ENCODE data around the gene TFAM.
"Not testable (repeated sequence)": the region's sequence is repeated elsewhere in the genome, so short reads cannot be mapped to it uniquely, and the experiment has no call there.

The TFAM gene

DNA sequence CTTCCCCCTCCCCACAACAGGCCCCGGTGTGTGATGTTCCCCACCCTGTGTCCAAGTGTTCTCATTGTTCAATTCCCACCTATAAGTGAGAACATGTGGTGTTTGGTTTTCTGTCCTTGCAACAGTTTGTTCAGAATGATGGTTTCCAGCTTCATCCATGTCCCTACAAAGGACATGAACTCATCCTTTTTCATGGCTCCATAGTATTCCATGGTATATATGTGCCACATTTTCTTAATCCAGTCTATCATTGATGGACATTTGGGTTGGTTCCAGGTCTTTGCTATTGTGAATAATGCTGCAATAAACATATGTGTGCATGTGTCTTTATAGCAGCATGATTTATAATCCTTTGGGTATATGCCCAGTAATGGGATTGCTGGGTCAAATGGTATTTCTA is 43.2 kb downstream of the TFAM start:
- not testable (repeated sequence) for H3K27me3 ChIP-seq (ENCODE audit: control insufficient read depth in 1 of 2, insufficient read depth in 2 of 2, low read length in 2 of 2); H3K9me3 ChIP-seq (ENCODE audit: control insufficient read depth in 1 of 2, low read length in 2 of 2); H3K36me3 ChIP-seq (ENCODE audit: control insufficient read depth in 1 of 2, insufficient read depth in 2 of 2, low read length in 2 of 2); H3K4me3 ChIP-seq (ENCODE audit: low read depth in 1 of 2, low read length in 2 of 2); H3K4me1 ChIP-seq (ENCODE audit: control insufficient read depth in 1 of 2, insufficient read depth in 2 of 2, low read length in 2 of 2); H3K9ac ChIP-seq (ENCODE audit: low read depth in 1 of 2, low read length in 2 of 2); H3K27ac ChIP-seq (ENCODE audit: low read depth, low read length)

DNA sequence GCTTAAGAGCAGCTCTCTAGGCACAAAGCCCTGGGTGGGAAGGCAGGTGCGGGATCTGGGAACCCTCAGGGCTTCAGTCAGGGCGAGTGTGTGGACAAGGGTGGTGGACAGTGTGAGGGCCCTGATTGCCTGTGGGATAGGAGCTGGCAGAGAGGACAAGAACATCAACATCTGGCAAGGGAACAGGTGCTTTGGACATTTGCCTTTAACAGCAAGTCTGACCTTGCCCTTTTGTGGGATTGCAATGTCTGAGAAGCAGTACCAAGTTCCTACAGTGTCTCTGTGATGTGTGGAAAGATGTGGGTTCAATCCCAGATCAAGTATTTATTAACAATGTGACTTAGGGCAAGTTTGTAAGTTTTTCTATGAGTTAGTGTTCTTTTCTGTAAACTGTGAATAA is 46.7 kb downstream of the TFAM start:
- Histone ChIP-seq H3K36me3 (ENCODE audit: control insufficient read depth in 1 of 2, insufficient read depth in 2 of 2, low read length in 2 of 2) (no peaks in the 10 kb centered on the region), H3K27ac (ENCODE audit: low read depth, low read length) (no peak overlapping the region), H3K27me3 (ENCODE audit: control insufficient read depth in 1 of 2, insufficient read depth in 2 of 2, low read length in 2 of 2) (no peaks in the 10 kb centered on the region), H3K9me3 (ENCODE audit: control insufficient read depth in 1 of 2, low read length in 2 of 2) (no peaks in the 10 kb centered on the region), H3K9ac (ENCODE audit: low read depth in 1 of 2, low read length in 2 of 2) (no peak overlapping the region), H3K4me1 (ENCODE audit: control insufficient read depth in 1 of 2, insufficient read depth in 2 of 2, low read length in 2 of 2) (no peaks in the 10 kb centered on the region), H3K4me3 (ENCODE audit: low read depth in 1 of 2, low read length in 2 of 2) (no peak overlapping the region)

DNA sequence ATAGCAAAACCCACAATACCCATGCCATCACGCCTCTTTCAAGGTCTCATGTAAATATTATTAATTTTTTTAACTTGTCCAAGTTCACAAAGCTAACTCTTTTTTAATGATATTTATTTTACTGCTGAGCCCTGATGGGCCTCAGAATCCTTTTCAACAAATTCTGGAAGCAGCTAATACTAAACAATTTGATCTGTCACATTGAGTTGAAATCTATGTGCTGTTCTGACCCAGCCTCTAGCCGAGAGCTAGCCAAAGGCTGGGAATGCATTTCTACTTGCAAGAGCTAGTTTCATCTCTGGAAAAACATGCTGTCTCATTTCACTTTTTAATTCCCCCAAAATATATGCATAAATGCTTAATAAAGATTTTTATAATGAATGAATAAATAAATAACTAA is 47.9 kb downstream of the TFAM start:
- H3K36me3 ChIP-seq (ENCODE audit: control insufficient read depth in 1 of 2, insufficient read depth in 2 of 2, low read length in 2 of 2): no peaks in the 10 kb centered on the region
- no peaks in the 10 kb centered on the region for H3K9me3 ChIP-seq (ENCODE audit: control insufficient read depth in 1 of 2, low read length in 2 of 2)
- no peak overlapping the region for H3K4me3 ChIP-seq (ENCODE audit: low read depth in 1 of 2, low read length in 2 of 2)
- no peak overlapping the region for H3K9ac ChIP-seq (ENCODE audit: low read depth in 1 of 2, low read length in 2 of 2)
- H3K4me1 ChIP-seq (ENCODE audit: control insufficient read depth in 1 of 2, insufficient read depth in 2 of 2, low read length in 2 of 2): no peaks in the 10 kb centered on the region
- no peak overlapping the region for H3K27ac ChIP-seq (ENCODE audit: low read depth, low read length)
- H3K27me3 ChIP-seq (ENCODE audit: control insufficient read depth in 1 of 2, insufficient read depth in 2 of 2, low read length in 2 of 2): no peaks in the 10 kb centered on the region

DNA sequence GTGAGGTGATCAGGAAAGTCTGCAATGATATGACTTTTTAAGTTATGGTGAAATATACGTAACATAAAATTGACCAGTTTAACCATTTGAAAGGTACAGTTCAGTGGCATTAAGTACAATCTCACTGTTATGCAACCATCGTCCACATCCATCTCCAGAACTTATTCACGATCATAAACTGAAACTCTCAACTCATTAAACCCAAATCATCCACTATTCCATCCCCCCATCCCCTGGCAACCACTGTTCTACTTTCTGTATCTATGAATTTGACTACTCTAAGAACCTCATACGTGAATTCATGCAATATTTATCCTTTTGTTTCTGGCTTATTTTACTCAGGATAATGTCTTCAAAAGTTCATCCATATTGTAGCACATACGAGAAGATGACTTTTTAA is 48.4 kb downstream of the TFAM start:
- Histone ChIP-seq H3K4me3 (ENCODE audit: low read depth in 1 of 2, low read length in 2 of 2) (no peak overlapping the region), H3K9ac (ENCODE audit: low read depth in 1 of 2, low read length in 2 of 2) (no peak overlapping the region), H3K4me1 (ENCODE audit: control insufficient read depth in 1 of 2, insufficient read depth in 2 of 2, low read length in 2 of 2) (no peaks in the 10 kb centered on the region), H3K36me3 (ENCODE audit: control insufficient read depth in 1 of 2, insufficient read depth in 2 of 2, low read length in 2 of 2) (no peaks in the 10 kb centered on the region), H3K27me3 (ENCODE audit: control insufficient read depth in 1 of 2, insufficient read depth in 2 of 2, low read length in 2 of 2) (no peaks in the 10 kb centered on the region), H3K9me3 (ENCODE audit: control insufficient read depth in 1 of 2, low read length in 2 of 2) (no peaks in the 10 kb centered on the region), H3K27ac (ENCODE audit: low read depth, low read length) (no peak overlapping the region)

DNA sequence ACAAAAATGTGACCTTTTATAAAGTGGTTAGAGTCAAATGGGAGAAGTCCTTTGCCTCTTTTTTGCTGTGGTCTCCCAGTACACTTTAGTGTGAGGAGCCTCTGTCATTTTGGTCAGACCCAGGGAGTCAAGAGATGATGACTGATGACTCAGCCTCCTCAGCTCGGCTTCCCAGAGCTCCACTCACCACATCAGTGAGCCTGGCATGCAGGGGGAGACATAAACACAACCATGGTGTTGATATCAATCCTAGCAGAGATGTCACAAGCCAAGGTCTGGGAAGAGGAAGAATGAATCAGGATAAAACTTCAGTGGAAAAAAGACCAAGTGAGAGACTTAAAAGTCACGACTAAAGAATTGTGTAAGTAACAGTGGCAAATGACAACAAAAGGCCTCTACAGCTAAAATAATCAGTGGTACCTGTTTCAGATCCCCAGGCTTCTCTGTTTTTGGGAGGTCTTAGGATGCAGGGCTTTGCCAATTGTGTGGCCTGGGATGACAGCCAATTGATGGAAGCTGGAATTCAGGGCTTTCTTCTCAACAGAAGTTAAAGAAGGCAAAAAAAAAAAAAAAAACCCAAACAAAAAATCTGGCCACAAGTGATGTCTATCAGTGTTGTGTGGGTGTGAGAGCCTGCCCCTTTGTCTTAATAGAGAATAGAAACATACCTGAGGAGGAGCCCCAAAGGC is 50.2 kb downstream of the TFAM start:
- Histone ChIP-seq H3K4me1 (ENCODE audit: control insufficient read depth in 1 of 2, insufficient read depth in 2 of 2, low read length in 2 of 2) (no peaks in the 10 kb centered on the region), H3K36me3 (ENCODE audit: control insufficient read depth in 1 of 2, insufficient read depth in 2 of 2, low read length in 2 of 2) (no peaks in the 10 kb centered on the region), H3K27ac (ENCODE audit: low read depth, low read length) (no peak overlapping the region)

DNA sequence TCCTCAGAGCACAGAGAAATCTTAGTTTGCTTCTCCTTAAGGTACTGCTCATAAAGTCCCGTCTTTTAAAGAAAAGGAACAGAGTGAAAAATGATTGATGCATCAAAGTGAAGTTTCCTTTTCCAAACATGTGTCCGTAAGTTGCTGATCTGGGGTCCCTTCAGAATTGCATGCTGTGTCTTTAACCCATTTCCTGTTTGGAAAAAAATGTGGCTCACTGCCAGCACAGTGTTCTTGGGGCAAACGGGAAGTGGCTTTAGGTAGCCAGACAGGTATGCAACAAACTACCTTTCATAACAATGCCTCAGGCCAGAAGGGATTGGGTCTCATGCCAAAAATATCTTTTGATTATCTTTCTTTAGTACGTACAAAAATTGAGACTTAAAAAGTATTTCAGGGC is 50.9 kb downstream of the TFAM start:
- no peak overlapping the region for H3K27ac ChIP-seq (ENCODE audit: low read depth, low read length)
- H3K9ac ChIP-seq (ENCODE audit: low read depth in 1 of 2, low read length in 2 of 2): no peak overlapping the region
- H3K4me1 ChIP-seq (ENCODE audit: control insufficient read depth in 1 of 2, insufficient read depth in 2 of 2, low read length in 2 of 2): no peaks in the 10 kb centered on the region
- no peak overlapping the region for H3K4me3 ChIP-seq (ENCODE audit: low read depth in 1 of 2, low read length in 2 of 2)
- no peaks in the 10 kb centered on the region for H3K9me3 ChIP-seq (ENCODE audit: control insufficient read depth in 1 of 2, low read length in 2 of 2)
- H3K27me3 ChIP-seq (ENCODE audit: control insufficient read depth in 1 of 2, insufficient read depth in 2 of 2, low read length in 2 of 2): no peaks in the 10 kb centered on the region
- no peaks in the 10 kb centered on the region for H3K36me3 ChIP-seq (ENCODE audit: control insufficient read depth in 1 of 2, insufficient read depth in 2 of 2, low read length in 2 of 2)

More for the DNA sequence above, 50.2 kb downstream of the TFAM start:
- no peak overlapping the region for H3K9ac ChIP-seq (ENCODE audit: low read depth in 1 of 2, low read length in 2 of 2)
- H3K27me3 ChIP-seq (ENCODE audit: control insufficient read depth in 1 of 2, insufficient read depth in 2 of 2, low read length in 2 of 2): no peaks in the 10 kb centered on the region
- no peak overlapping the region for H3K4me3 ChIP-seq (ENCODE audit: low read depth in 1 of 2, low read length in 2 of 2)
- H3K9me3 ChIP-seq (ENCODE audit: control insufficient read depth in 1 of 2, low read length in 2 of 2): no peaks in the 10 kb centered on the region

DNA sequence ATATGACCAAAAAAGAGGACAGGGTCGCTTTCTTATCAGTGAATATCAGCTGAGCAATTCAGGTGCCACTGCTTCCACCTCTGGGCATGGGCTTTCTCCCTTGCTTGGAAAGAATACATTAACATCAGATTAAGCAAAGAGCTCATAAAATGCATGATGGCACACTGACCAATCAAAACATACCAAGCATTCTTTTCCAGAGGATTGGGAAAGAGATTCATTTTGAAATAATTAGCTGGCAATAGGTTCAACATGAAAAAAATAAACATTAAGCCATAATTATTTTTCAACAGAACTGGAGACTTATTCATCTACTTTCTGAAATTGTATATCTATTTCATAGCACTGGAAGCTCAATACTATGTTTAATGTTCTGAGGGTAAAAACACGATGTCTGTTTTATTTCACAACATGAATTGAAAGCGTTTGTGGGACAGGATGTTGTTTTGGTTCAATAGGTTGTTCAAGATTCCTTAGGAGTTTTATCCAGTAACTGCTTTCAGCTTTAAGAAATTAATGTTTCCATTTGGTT is 53.2 kb downstream of the TFAM start:
- no peak overlapping the region for H3K9ac ChIP-seq (ENCODE audit: low read depth in 1 of 2, low read length in 2 of 2)
- no peaks in the 10 kb centered on the region for H3K36me3 ChIP-seq (ENCODE audit: control insufficient read depth in 1 of 2, insufficient read depth in 2 of 2, low read length in 2 of 2)
- H3K27me3 ChIP-seq (ENCODE audit: control insufficient read depth in 1 of 2, insufficient read depth in 2 of 2, low read length in 2 of 2): no peaks in the 10 kb centered on the region
- no peak overlapping the region for H3K27ac ChIP-seq (ENCODE audit: low read depth, low read length)
- no peaks in the 10 kb centered on the region for H3K9me3 ChIP-seq (ENCODE audit: control insufficient read depth in 1 of 2, low read length in 2 of 2)
- no peaks in the 10 kb centered on the region for H3K4me1 ChIP-seq (ENCODE audit: control insufficient read depth in 1 of 2, insufficient read depth in 2 of 2, low read length in 2 of 2)
- no peak overlapping the region for H3K4me3 ChIP-seq (ENCODE audit: low read depth in 1 of 2, low read length in 2 of 2)

DNA sequence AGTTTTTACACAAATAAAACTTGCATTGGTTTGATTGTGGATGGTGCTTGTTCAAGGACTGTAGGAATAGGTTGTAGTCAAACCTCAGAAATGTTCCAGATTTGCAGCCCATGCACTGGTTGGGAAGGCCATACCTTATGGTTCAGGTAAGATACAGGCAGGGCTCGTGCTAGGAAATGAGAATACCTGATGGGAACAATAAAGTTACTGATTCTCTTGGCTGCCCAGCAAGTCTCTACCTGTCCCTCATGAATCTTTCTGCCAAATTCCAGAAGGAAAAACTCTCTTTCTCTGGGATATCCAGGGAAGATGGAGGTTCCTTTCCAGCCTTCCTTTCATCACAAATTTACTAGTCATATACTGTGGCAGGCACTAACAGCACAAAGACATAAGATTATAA is 53.8 kb downstream of the TFAM start:
- no peak overlapping the region for H3K9ac ChIP-seq (ENCODE audit: low read depth in 1 of 2, low read length in 2 of 2)
- H3K27me3 ChIP-seq (ENCODE audit: control insufficient read depth in 1 of 2, insufficient read depth in 2 of 2, low read length in 2 of 2): no peaks in the 10 kb centered on the region
- H3K4me3 ChIP-seq (ENCODE audit: low read depth in 1 of 2, low read length in 2 of 2): no peak overlapping the region
- H3K36me3 ChIP-seq (ENCODE audit: control insufficient read depth in 1 of 2, insufficient read depth in 2 of 2, low read length in 2 of 2): no peaks in the 10 kb centered on the region
- H3K4me1 ChIP-seq (ENCODE audit: control insufficient read depth in 1 of 2, insufficient read depth in 2 of 2, low read length in 2 of 2): no peaks in the 10 kb centered on the region
- no peak overlapping the region for H3K27ac ChIP-seq (ENCODE audit: low read depth, low read length)
- no peaks in the 10 kb centered on the region for H3K9me3 ChIP-seq (ENCODE audit: control insufficient read depth in 1 of 2, low read length in 2 of 2)

DNA sequence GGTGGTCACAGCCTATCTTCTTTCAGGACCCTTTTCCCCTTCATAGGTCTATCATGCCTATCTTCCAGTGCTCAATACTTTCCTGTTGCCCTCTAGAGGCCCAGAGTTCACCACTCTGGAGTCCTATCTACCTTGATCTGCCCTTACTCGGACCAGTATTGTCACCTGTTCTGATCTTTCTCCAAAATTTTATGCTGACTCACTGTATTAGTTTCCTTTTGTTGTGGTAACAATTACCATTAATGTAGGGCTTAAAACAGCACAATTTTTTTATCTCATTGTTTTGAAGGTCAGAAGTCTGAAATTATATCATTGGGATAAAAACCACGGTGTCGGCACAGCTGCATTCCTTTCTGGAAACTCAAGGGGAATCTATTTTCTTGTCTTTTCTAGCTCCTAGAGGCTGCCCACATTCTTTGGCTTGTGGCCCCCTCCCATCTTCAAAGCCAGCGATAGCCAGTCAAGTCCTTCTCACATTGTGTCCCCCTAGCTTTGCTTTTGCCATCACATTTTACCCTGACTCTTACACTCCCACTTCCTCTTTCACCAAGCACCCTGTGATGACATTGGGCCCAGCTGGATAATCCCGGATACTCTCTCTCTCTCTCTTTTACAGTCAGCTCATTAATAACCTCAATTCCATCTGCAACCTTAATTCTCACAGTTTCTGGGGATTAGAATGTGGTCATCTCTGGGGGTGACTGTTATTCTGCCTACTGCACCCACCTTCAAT is 54.6 kb downstream of the TFAM start:
- Histone ChIP-seq H3K36me3 (ENCODE audit: control insufficient read depth in 1 of 2, insufficient read depth in 2 of 2, low read length in 2 of 2) (no peaks in the 10 kb centered on the region), H3K27me3 (ENCODE audit: control insufficient read depth in 1 of 2, insufficient read depth in 2 of 2, low read length in 2 of 2) (no peaks in the 10 kb centered on the region), H3K4me3 (ENCODE audit: low read depth in 1 of 2, low read length in 2 of 2) (no peak overlapping the region), H3K9me3 (ENCODE audit: control insufficient read depth in 1 of 2, low read length in 2 of 2) (no peaks in the 10 kb centered on the region), H3K4me1 (ENCODE audit: control insufficient read depth in 1 of 2, insufficient read depth in 2 of 2, low read length in 2 of 2) (no peaks in the 10 kb centered on the region), H3K27ac (ENCODE audit: low read depth, low read length) (no peak overlapping the region), H3K9ac (ENCODE audit: low read depth in 1 of 2, low read length in 2 of 2) (no peak overlapping the region)

DNA sequence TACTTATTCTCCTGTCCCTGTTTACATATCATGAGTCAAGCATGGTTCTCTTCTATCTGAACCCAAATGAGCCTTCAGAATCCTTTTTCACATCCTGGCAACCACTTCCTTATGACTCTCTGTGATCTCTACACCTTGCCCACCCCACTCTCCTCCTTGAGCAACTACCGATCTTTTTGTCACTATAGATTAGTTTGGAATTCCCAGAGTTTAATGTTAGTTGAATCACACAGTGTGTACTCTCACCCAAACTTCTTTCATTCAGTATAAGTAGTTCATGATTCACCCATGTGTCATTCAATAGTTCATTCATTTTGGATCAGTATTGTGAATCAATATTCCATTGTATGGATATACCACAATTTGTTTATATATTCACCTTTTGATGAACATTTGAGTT is 55.3 kb downstream of the TFAM start:
- H3K4me1 ChIP-seq (ENCODE audit: control insufficient read depth in 1 of 2, insufficient read depth in 2 of 2, low read length in 2 of 2): no peaks in the 10 kb centered on the region
- H3K4me3 ChIP-seq (ENCODE audit: low read depth in 1 of 2, low read length in 2 of 2): no peak overlapping the region
- H3K9ac ChIP-seq (ENCODE audit: low read depth in 1 of 2, low read length in 2 of 2): no peak overlapping the region
- no peaks in the 10 kb centered on the region for H3K9me3 ChIP-seq (ENCODE audit: control insufficient read depth in 1 of 2, low read length in 2 of 2)
- no peaks in the 10 kb centered on the region for H3K27me3 ChIP-seq (ENCODE audit: control insufficient read depth in 1 of 2, insufficient read depth in 2 of 2, low read length in 2 of 2)
- no peak overlapping the region for H3K27ac ChIP-seq (ENCODE audit: low read depth, low read length)
- H3K36me3 ChIP-seq (ENCODE audit: control insufficient read depth in 1 of 2, insufficient read depth in 2 of 2, low read length in 2 of 2): no peaks in the 10 kb centered on the region

Measured in duodenal mucosa (tissue), 2 donors.